ENCODE data around the gene PHKB.
A peak's percentile ranks its signal among the peaks of the same experiment; 100 is the strongest.
"Not testable (repeated sequence)": the region's sequence is repeated elsewhere in the genome, so short reads cannot be mapped to it uniquely, and the experiment has no call there.

PHKB gene

GRCh38 chr16:47424846-47425245, 36.3 kb upstream of the PHKB start:
- Histone ChIP-seq H3K27ac (ENCODE audit: low read depth, low read length) (no peak overlapping the region), H3K36me3 (ENCODE audit: control insufficient read depth, low read length) (peaks cover 46% of the 10 kb centered on the region), H3K4me2 (ENCODE audit: low read length) (no peak overlapping the region), H3K79me2 (ENCODE audit: control insufficient read depth, low read length) (no peaks in the 10 kb centered on the region), H3K4me1 (ENCODE audit: control insufficient read depth, low read length) (no peaks in the 10 kb centered on the region), H3F3A (ENCODE audit: control insufficient read depth, insufficient read depth) (no peaks in the 10 kb centered on the region), H3K27me3 (ENCODE audit: control insufficient read depth, low read length) (no peaks in the 10 kb centered on the region), H3K9me2 (replicated peaks; ENCODE audit: control insufficient read depth, low read length) (no peaks in the 10 kb centered on the region), H4K20me1 (ENCODE audit: control insufficient read depth, insufficient read depth, low read depth, low read length) (no peaks in the 10 kb centered on the region), H3K4me3 (ENCODE audit: low read length) (no peak overlapping the region), H3K9me3 (ENCODE audit: control insufficient read depth, insufficient read depth, low read length) (no peaks in the 10 kb centered on the region)
- TF ChIP-seq CTCF (IDR thresholded peaks at IDR 0.05; ENCODE audit: low read depth, low read length, poor library complexity, severe bottlenecking) (no peak), EZH2phosphoT487 (IDR thresholded peaks at IDR 0.05; ENCODE audit: borderline replicate concordance, low read length) (no peak)

GRCh38 chr16:47426806-47427205, 34.3 kb upstream of the PHKB start:
- H3K9me2 ChIP-seq (replicated peaks; ENCODE audit: control insufficient read depth, low read length): no peaks in the 10 kb centered on the region
- H3F3A ChIP-seq (ENCODE audit: control insufficient read depth, insufficient read depth): no peaks in the 10 kb centered on the region
- no peak overlapping the region for H3K27ac ChIP-seq (ENCODE audit: low read depth, low read length)
- TF ChIP-seq CTCF (IDR thresholded peaks at IDR 0.05; ENCODE audit: low read depth, low read length, poor library complexity, severe bottlenecking) (no peak), EZH2phosphoT487 (IDR thresholded peaks at IDR 0.05; ENCODE audit: borderline replicate concordance, low read length) (no peak)
- H3K36me3 ChIP-seq (ENCODE audit: control insufficient read depth, low read length): peaks cover 42% of the 10 kb centered on the region
- H4K20me1 ChIP-seq (ENCODE audit: control insufficient read depth, insufficient read depth, low read depth, low read length): no peaks in the 10 kb centered on the region
- H3K4me3 ChIP-seq (ENCODE audit: low read length): no peak overlapping the region
- no peak overlapping the region for H3K4me2 ChIP-seq (ENCODE audit: low read length)
- H3K9me3 ChIP-seq (ENCODE audit: control insufficient read depth, insufficient read depth, low read length): no peaks in the 10 kb centered on the region
- peaks cover 4% of the 10 kb centered on the region; the same call in 1 of the 2 replicates for H3K79me2 ChIP-seq (ENCODE audit: control insufficient read depth, low read length)
- no peaks in the 10 kb centered on the region for H3K4me1 ChIP-seq (ENCODE audit: control insufficient read depth, low read length)
- H3K27me3 ChIP-seq (ENCODE audit: control insufficient read depth, low read length): no peaks in the 10 kb centered on the region

DNA sequence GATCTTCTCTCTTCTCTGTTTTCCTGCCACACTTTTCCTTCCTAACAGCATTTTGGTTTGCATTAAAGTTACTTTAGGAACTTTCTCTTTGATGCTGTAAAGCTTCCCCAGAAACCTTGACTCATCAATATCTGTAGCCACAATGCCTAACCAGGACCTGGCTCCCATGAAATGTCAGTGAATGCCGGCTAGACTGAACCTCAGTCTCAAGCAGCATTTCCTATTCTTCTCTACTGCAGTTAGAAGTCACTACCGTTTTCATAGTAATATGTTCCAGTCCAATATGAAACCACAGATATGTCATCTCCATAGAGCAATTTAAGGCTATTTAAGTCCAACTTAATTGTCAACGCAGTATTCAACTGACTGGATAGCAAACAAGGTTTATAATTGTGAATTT, 29.2 kb upstream of the PHKB start:
- Histone ChIP-seq H3K36me3 (ENCODE audit: control insufficient read depth, low read length) (peaks cover 24% of the 10 kb centered on the region), H4K20me1 (ENCODE audit: control insufficient read depth, insufficient read depth, low read depth, low read length) (no peaks in the 10 kb centered on the region), H3F3A (ENCODE audit: control insufficient read depth, insufficient read depth) (no peaks in the 10 kb centered on the region), H3K27me3 (ENCODE audit: control insufficient read depth, low read length) (no peaks in the 10 kb centered on the region), H3K9me3 (ENCODE audit: control insufficient read depth, insufficient read depth, low read length) (no peaks in the 10 kb centered on the region), H3K4me2 (ENCODE audit: low read length) (no peak overlapping the region), H3K9me2 (replicated peaks; ENCODE audit: control insufficient read depth, low read length) (no peaks in the 10 kb centered on the region), H3K79me2 (ENCODE audit: control insufficient read depth, low read length) (peaks cover 19% of the 10 kb centered on the region), H3K4me3 (ENCODE audit: low read length) (no peak overlapping the region), H3K4me1 (ENCODE audit: control insufficient read depth, low read length) (peaks cover 10% of the 10 kb centered on the region), H3K27ac (ENCODE audit: low read depth, low read length) (no peak overlapping the region)
- no peak for TF ChIP-seq CTCF (IDR thresholded peaks at IDR 0.05; ENCODE audit: low read depth, low read length, poor library complexity, severe bottlenecking)
- no peak for TF ChIP-seq EZH2phosphoT487 (IDR thresholded peaks at IDR 0.05; ENCODE audit: borderline replicate concordance, low read length)

DNA sequence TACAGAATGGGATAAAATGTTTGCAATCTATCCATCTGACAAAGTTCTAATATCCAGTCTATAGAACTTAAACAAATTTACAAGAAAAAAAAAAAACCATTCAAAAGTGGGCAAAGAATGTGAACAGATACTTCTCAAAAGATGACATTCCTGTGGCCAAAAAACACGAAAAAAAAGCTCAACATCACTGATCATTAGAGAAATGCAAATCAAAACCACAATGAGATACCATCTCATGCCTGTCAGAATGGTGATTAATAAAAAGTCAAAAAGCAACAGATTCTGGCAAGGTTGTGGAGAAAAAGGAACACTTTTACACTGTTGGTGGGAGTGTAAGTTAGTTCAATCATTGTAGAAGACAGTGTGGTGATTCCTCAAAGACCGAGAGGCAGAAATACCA, 26.9 kb upstream of the PHKB start:
- not testable (repeated sequence) for H3K4me1 ChIP-seq (ENCODE audit: control insufficient read depth, low read length); H3F3A ChIP-seq (ENCODE audit: control insufficient read depth, insufficient read depth); H3K9me3 ChIP-seq (ENCODE audit: control insufficient read depth, insufficient read depth, low read length); H3K27me3 ChIP-seq (ENCODE audit: control insufficient read depth, low read length); H3K27ac ChIP-seq (ENCODE audit: low read depth, low read length); H3K4me3 ChIP-seq (ENCODE audit: low read length); H3K9me2 ChIP-seq (replicated peaks; ENCODE audit: control insufficient read depth, low read length); H4K20me1 ChIP-seq (ENCODE audit: control insufficient read depth, insufficient read depth, low read depth, low read length)
- peaks cover 10% of the 10 kb centered on the region for H3K36me3 ChIP-seq (ENCODE audit: control insufficient read depth, low read length)
- H3K4me2 ChIP-seq (ENCODE audit: low read length): 0 out of 2 replicates have a peak overlapping the region, but pooled peaks have one; percentile 20
- H3K79me2 ChIP-seq (ENCODE audit: control insufficient read depth, low read length): peaks cover 19% of the 10 kb centered on the region

- not testable (repeated sequence) for H3K79me2 ChIP-seq (ENCODE audit: control insufficient read depth, low read length); H3K4me2 ChIP-seq (ENCODE audit: low read length); H3K9me2 ChIP-seq (replicated peaks; ENCODE audit: control insufficient read depth, low read length); H3K27me3 ChIP-seq (ENCODE audit: control insufficient read depth, low read length); H3K36me3 ChIP-seq (ENCODE audit: control insufficient read depth, low read length); H4K20me1 ChIP-seq (ENCODE audit: control insufficient read depth, insufficient read depth, low read depth, low read length); H3K4me1 ChIP-seq (ENCODE audit: control insufficient read depth, low read length); H3K9me3 ChIP-seq (ENCODE audit: control insufficient read depth, insufficient read depth, low read length); H3K4me3 ChIP-seq (ENCODE audit: low read length); H3F3A ChIP-seq (ENCODE audit: control insufficient read depth, insufficient read depth); H3K27ac ChIP-seq (ENCODE audit: low read depth, low read length)
Observed at GRCh38 chr16:47440066-47440465, 21.1 kb upstream of the PHKB start.

DNA sequence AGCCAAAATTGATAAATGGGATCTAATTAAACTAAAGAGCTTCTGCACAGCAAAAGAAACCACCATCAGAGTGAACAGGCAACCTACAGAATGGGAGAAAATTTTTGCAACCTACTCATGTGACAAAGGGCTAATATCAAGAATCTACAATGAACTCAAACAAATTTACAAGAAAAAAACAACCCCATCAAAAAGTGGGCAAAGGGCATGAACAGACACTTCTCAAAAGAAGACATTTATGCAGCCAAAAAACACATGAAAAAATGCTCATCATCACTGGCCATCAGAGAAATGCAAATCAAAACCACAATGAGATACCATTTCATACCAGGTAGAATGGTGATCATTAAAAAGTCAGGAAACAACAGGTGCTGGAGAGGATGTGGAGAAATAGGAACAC, 18.2 kb upstream of the PHKB start:
- H3K4me3 ChIP-seq (ENCODE audit: low read length); H3K4me1 ChIP-seq (ENCODE audit: control insufficient read depth, low read length); H3K9me2 ChIP-seq (replicated peaks; ENCODE audit: control insufficient read depth, low read length); H3K9me3 ChIP-seq (ENCODE audit: control insufficient read depth, insufficient read depth, low read length); H3K79me2 ChIP-seq (ENCODE audit: control insufficient read depth, low read length); H3F3A ChIP-seq (ENCODE audit: control insufficient read depth, insufficient read depth); H4K20me1 ChIP-seq (ENCODE audit: control insufficient read depth, insufficient read depth, low read depth, low read length); H3K27ac ChIP-seq (ENCODE audit: low read depth, low read length); H3K27me3 ChIP-seq (ENCODE audit: control insufficient read depth, low read length); H3K4me2 ChIP-seq (ENCODE audit: low read length): not testable (repeated sequence)
- peaks cover 23% of the 10 kb centered on the region for H3K36me3 ChIP-seq (ENCODE audit: control insufficient read depth, low read length)

All from DOHH2 (cell line).